Limb (tissue), 2 donors: ENCODE data around the gene CNOT1.
A peak's percentile ranks its signal among the peaks of the same experiment; 100 is the strongest.

Experiments used
- DNase-seq, 2 donors: peaks; one replicate each; pipeline ENCODE4 v3.0.0-alpha.2; 2016; ENCODE audit errors: extremely low spot score in 2 of 2

The CNOT1 gene

DNA sequence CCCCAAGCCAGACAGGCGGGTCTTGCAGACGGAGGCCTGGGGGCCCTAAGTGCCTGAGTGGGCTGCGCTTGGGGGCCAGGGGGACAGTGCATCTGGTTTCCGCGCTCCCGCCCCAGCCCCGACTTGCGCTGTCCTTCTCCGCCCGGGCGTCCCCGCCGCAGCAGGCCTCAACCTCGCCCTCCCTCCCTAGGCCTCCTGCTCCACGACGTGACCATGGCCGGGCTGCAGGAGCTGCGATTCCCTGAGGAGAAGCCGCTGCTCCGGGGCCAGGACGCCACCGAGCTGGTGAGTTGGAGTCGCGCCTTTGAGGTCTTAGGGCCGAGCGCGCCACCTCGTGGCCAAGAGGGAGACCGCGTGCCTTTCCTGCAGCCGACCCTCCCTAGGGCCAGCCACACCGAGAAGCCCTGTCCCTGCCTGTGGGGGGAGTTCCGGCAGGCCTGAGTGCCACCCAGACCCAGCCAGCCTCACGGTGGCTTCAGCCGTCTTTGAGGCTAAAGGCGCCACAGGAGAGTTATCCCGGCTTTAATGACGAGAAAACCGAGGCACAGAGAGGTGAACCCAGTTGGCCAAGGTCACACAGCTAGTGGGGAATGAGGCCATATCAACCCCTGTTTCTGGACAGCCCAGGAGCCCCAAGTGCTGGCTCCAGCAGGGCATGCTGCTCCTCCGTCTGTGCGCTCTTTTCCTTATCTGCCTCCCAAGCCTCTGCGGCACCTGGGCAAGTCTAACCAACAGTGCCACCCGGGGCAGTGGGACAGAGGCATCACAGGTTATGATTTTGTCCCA is 141.9 kb downstream of the CNOT1 start:
- peak; percentile 87 to 89 for DNase-seq

DNA sequence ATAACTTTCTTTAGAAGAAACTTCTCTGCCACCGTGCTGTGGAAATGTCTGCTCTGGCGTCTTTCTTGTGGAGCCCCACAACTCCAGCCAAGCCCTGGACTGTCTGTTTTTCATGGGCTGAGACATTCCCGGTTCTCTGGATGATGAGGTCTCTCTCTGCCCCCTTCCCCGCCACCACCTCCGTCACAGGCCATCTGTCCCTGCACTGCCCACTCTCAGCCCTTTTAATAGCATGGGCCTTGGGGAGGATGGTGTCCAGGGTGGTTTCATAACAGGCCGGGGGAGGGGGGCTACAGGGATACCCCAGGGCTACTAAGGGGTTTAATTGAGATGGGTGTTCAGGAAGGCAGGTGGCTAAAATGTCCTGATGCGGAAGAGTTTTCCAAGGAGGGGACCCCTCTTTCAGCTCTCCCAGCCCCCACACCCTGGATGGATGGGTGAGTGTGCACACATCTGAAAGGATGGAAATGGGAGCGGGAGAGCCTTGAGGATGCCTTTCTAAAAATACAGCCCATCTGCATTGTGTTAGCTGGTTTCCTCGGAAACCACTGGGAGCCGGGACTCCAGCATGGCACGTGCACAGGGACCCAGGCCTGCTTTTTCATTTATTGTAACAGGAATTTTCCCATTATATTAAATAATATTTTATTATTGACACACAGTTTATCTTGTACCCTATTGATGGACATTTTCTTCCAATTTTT is 144.3 kb downstream of the CNOT1 start:
- peak in 1 of 2 donors; percentile 43 for DNase-seq

GRCh38 chr16:58481931-58482330 is 147.7 kb downstream of the CNOT1 start:
- no peak for DNase-seq

DNA sequence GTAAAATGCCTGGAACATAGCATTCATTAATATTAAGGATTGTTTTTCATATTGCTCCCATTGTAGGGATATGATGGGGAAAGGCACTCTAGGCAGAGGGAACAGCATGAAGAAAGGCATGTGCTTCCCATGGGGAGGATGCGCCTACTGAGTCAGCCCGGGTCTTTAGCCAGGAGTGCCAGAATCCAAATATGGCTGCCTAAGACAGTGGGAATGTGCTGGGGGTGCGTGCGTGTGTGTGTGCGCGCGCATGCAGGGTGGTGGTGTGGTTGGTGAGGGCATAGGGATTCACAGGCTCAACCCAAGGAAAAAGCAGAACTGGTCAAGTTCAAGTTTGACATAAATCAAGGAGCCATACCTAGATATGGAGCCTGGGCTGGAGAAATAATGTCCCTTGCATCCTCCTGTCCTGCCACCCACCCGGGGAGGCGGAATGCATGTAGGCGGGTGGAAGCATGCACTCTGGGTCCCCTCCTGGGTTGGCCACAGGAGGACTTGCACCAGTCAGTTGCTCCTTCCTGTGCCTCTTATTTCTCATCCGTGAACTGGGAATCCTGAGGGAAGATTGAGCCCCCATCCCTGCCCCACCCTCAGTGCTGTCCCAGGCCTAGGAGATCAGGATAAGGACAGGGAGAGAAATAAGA is 148.3 kb downstream of the CNOT1 start:
- no peak for DNase-seq

GRCh38 chr16:58478427-58478826 is 151.2 kb downstream of the CNOT1 start:
- DNase-seq: no peak

- DNase-seq: no peak
These were observed 152.8 kb downstream of the CNOT1 start for GRCh38 chr16:58476791-58477190.

GRCh38 chr16:58475091-58475619 is 154.5 kb downstream of the CNOT1 start:
- no peak for DNase-seq

- DNase-seq: no peak
These were observed 155.3 kb downstream of the CNOT1 start for GRCh38 chr16:58474296-58474695.

GRCh38 chr16:58472827-58473226 is 156.8 kb downstream of the CNOT1 start:
- no peak for DNase-seq

GRCh38 chr16:58472266-58472665 is 157.4 kb downstream of the CNOT1 start:
- no peak for DNase-seq

GRCh38 chr16:58471209-58471975 is 158.2 kb downstream of the CNOT1 start:
- no peak for DNase-seq
